OCI-LY3 (cell line): ENCODE measurements around the gene UGCG.

Experiments used
- EZH2phosphoT487 ChIP-seq: fragments of 200-600 bp; shearing (Covaris generic); IDR thresholded peaks from 2 replicates; pipeline ENCODE4 v1.6.1; 2018; ENCODE audit warnings: antibody characterized with exemption, mixed run types, low read depth
- TF ChIP-seq, protein P1 (sequence below): fragments of 200-600, 300-600 bp; sonication (generic); IDR thresholded peaks from 2 replicates; pipeline ENCODE4 v1.5.1; 2014; ENCODE audit warnings: antibody characterized with exemption, low read length, low read depth

DNA sequence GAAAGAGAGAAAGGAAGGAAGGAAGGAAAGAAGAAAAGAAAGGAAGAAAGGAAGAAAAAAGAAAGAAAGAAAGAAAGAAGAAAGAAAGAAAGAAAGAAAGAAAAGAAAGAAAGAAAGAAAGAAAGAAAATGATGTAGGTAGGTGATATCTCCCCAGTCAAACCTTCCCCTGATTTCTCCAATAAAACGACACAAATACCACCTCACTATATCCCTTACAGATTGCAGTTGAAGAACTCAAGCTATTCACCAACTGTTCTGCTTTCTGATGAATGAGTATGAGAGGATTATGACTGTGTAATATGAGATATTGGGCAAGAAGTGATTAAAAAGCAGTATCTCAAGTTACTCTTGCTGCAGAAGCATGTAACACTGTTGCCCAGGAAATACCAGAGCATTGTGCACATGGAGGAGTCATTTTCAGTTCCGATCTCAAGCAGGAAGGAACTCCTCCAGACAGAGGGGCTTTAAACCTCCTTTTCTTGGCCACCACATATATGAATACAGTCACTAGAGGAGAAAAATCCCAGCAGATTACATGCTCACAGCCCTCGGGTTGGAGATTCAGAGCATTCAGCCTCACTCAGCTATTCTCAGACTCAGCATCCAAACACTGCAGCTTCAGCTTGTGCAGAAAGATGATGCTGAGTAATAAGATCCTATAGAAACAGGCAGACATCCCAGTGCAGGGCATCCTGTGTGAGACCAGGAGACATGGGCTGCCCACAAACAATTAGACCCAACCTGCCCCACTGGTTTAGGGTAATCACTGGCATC lies 61.4 kb downstream of the UGCG start:
- TF ChIP-seq, protein P1, sequence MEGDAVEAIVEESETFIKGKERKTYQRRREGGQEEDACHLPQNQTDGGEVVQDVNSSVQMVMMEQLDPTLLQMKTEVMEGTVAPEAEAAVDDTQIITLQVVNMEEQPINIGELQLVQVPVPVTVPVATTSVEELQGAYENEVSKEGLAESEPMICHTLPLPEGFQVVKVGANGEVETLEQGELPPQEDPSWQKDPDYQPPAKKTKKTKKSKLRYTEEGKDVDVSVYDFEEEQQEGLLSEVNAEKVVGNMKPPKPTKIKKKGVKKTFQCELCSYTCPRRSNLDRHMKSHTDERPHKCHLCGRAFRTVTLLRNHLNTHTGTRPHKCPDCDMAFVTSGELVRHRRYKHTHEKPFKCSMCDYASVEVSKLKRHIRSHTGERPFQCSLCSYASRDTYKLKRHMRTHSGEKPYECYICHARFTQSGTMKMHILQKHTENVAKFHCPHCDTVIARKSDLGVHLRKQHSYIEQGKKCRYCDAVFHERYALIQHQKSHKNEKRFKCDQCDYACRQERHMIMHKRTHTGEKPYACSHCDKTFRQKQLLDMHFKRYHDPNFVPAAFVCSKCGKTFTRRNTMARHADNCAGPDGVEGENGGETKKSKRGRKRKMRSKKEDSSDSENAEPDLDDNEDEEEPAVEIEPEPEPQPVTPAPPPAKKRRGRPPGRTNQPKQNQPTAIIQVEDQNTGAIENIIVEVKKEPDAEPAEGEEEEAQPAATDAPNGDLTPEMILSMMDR, result no peak
- TF ChIP-seq EZH2phosphoT487, result no peak
